NCI-H2107 (cell line): ENCODE data around the gene AKAP17A.
A peak's percentile ranks its signal among the peaks of the same experiment; 100 is the strongest.
"Not testable (repeated sequence)": the region's sequence is repeated elsewhere in the genome, so short reads cannot be mapped to it uniquely, and the experiment has no call there.

Experiments used
- DNase-seq: peaks from one replicate; lab custom pipeline; 2025; lab: John Stamatoyannopoulos, UW

Gene AKAP17A, protein sequence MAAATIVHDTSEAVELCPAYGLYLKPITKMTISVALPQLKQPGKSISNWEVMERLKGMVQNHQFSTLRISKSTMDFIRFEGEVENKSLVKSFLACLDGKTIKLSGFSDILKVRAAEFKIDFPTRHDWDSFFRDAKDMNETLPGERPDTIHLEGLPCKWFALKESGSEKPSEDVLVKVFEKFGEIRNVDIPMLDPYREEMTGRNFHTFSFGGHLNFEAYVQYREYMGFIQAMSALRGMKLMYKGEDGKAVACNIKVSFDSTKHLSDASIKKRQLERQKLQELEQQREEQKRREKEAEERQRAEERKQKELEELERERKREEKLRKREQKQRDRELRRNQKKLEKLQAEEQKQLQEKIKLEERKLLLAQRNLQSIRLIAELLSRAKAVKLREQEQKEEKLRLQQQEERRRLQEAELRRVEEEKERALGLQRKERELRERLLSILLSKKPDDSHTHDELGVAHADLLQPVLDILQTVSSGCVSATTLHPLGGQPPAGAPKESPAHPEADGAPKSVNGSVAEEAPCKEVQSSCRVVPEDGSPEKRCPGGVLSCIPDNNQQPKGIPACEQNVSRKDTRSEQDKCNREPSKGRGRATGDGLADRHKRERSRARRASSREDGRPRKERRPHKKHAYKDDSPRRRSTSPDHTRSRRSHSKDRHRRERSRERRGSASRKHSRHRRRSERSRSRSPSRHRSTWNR

DNA sequence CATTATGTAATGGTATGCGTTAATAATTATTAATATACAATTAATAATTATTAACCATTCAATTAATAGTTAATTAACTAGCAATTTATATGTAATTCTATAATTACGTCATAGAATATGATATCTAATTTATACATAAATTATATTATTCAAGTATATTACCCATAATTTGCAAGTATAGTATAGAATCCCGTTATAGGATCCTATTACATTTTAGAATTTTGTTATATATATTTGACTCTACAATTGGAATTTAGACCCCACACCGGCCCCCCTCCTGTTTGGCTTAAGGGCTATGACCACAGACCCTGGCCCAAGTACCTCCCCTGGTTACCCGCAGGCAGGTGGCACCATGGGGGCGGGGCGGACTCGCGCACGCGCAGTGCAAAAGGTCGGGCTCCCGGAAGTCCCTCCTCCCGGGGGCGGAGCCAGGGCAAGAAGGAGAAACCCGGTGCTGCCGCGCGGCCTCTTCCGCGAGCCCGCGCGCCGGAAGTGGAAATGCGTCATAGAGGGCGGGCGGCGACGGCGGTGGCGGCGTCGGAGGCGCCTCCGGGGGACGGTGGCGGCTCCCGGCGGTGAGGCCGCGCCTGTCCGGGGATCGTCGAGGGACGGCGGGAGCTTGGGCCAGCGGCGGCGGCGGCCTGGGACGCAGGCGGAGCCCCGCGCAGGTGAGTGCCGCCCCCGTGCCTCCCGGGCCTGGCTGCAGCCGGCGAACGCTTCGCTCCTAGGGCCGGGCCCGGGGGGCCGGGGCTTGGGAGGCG is at the start of gene AKAP17A:
AKAP17A (plus strand) TSS at position 503 of the 761 bp plus-strand sequence. CDS start 1,859 bp downstream, outside the sequence.
- peak; percentile 97 for DNase-seq

GRCh38 chrX:1542994-1543725 is 48.2 kb upstream of the AKAP17A start:
- DNase-seq: no peak

GRCh38 chrX:1545776-1546408 is 45.5 kb upstream of the AKAP17A start:
- DNase-seq: no peak

GRCh38 chrX:1546691-1547251 is 44.6 kb upstream of the AKAP17A start:
- no peak for DNase-seq

DNA sequence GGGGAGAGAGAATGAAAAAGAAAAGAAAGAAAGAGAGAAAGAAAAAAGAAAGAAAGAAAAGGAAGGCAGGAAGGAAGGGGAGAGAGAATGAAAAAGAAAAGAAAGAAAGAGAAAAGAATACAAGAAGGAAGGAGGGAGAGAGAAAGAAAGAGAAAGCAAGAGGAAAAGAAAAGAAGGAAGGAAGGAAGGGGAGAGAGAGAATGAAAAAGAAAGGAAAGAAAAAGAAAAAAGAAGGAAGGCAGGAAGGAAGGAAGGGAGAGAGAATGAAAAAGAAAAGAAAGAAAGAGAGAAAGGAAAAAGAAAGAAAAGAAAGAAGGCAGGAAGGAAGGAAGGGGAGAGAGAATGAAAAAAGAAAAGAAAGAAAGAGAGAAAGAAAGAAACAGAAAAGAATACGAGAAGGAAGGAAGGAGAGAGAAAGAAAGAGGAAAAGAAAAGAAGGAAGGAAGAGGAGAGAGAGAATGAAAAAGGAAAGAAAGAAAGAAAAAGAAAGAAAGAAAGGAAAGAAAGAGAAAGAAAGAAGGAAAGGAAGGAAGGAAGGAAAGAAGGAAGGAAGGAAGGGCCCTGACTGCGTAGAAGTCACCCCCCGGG is 39.4 kb upstream of the AKAP17A start:
- no peak for DNase-seq

- DNase-seq: no peak
Measured at GRCh38 chrX:1554469-1555210, 36.8 kb upstream of the AKAP17A start.

DNA sequence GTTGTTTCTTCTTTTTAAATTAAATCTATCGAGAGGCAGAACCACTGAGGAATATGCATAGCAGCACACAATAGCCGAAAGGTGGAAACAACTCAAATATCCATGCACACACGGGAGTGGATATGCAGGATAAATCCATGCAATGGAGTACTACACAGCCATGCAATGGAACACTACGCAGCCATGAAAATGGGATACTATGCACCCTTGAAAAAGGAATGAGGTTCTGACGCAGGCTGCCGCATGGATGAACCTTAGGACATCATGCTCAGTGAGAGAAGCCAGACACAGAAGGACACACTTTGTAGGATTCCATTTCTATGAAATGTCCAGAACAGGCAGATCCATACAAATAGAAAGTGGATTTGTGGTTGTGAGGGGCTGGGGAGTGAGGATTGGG is 36.0 kb upstream of the AKAP17A start:
- DNase-seq: no peak

GRCh38 chrX:1557442-1557841 is 34.0 kb upstream of the AKAP17A start:
- not testable (repeated sequence) for DNase-seq

DNA sequence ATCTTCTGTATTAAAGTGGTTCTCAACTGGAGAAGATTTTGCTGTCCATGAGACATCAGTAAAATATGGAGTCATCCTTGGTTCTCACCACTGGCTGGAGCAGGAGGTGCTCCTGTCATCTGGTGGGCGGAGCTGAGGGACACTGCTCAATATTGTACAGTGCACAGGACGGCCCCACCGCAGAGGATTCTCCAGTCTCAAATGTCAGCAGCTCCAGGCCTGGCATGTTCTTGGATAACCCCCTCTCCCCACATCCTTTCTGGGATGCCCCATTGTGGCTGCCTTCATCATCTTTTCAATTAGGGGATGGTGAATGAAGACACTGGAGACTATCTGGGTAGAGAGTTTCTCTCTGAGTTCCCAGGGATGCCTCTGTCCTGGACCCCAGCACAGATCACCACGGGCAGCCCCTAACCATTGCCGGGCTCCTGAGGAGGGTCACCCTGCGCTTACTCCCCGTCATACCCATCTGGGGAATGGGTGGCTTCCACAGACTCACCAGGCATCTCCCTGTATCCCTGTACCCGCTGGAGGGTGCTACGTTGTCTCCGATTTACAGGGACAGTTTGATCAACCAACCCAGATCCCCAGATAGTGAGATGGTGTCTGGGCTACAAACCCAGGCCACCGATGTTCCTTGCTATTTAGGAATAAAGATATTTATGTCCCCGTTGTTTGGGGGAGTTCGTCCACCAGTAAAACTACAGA is 32.5 kb upstream of the AKAP17A start:
- DNase-seq: no peak

GRCh38 chrX:1561164-1561563 is 30.2 kb upstream of the AKAP17A start:
- no peak for DNase-seq

DNA sequence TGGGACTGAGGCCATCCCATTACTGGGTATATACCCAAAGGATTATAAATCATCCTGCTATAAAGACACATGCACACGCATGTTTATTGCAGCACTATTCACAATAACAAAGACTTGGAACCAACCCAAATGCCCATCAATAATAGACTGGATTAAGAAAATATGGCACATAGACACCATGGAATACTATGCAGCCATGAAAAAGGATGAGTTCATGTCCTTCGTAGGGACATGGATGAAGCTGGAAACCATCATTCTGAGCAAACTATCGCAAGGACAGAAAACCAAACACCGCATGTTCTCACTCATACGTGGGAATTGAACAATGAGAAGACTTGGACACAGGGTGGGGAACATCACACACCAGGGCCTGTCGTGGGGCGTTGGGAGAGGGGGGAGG is 27.3 kb upstream of the AKAP17A start:
- not testable (repeated sequence) for DNase-seq

GRCh38 chrX:1564750-1565683 is 26.4 kb upstream of the AKAP17A start:
- no peak for DNase-seq

- not testable (repeated sequence) for DNase-seq
Measured at GRCh38 chrX:1574181-1574580, 17.2 kb upstream of the AKAP17A start.

- no peak for DNase-seq
Measured at GRCh38 chrX:1576201-1576992, 15.0 kb upstream of the AKAP17A start.

GRCh38 chrX:1577845-1578244 is 13.6 kb upstream of the AKAP17A start:
- no peak for DNase-seq

DNA sequence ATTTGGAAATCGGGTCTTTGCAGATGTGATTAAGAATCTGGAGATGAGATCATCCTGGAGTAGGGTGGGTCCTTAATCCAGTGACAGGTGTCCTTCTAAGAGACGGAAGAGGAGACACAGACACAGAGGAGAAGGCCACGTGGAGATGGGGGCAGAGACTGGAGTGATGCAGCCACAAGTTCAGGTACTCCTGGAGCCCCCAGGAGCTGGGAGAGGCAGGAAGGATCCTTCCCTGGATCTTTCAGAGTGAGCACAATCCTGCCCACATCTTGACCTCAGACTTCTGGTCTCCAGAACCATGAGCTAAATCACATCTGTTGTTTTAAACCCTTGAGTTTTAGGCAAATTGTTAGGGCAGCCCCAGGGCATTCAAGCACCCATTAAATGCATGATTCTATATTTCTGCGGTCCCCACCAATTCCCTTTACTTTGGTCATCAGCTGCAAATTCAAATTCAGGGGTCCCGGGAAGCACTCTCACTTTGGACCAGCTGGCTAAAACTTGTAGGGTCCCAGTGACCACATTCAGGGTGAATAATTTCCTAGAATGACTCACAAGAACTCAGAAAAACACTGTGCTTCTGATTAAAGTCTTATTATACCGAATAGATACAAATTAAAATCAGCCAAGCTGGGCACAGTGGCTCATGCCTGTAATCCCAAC is 12.8 kb upstream of the AKAP17A start:
- DNase-seq: no peak

DNA sequence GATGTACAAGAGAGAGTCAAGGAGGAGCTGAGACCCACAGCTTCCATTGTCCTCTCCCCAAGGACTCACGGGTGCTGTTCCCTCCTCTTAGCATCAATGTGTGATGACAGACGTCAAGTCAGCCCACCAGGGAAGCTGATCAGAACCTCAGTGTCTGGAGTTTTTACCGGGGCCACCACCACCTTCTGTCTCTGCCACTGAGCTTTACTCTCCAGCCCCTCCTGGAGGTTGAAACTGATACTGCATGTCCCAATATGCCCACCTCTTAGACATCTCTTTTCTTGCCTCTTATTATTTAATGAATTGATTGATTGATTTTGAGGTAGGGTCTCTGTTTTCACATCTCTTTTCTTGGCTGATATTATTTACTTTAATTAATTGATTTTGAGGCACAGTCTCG is 10.3 kb upstream of the AKAP17A start:
- peak; percentile 47 for DNase-seq
